Suprapubic skin (tissue), 4 donors: ENCODE results near the gene CYP26C1.

Experiments used
- CTCF ChIP-seq, 2 donors: fragments of 200-600 bp in 1 of 2; fragments of 450-650 bp in 1 of 2; sonication (generic) in 1 of 2; IDR thresholded peaks; one replicate each; pipeline ENCODE4 v1.5.1; 2016 to 2019; ENCODE audit warnings: antibody characterized with exemption in 2 of 2, mild to moderate bottlenecking in 1 of 2, moderate library complexity in 1 of 2
- POLR2A ChIP-seq, 2 donors: fragments of 450-650 bp; IDR thresholded peaks; one replicate each; pipeline ENCODE4 v1.6.1; 2017; ENCODE audit warnings: antibody characterized with exemption in 2 of 2, mild to moderate bottlenecking in 2 of 2, moderate library complexity in 2 of 2
- POLR2AphosphoS5 ChIP-seq, 3 donors: sonication (generic); formaldehyde crosslinking; IDR thresholded peaks; one replicate each; pipeline ENCODE4 v1.6.1; 2017; ENCODE audit warnings: antibody characterized with exemption in 3 of 3

DNA sequence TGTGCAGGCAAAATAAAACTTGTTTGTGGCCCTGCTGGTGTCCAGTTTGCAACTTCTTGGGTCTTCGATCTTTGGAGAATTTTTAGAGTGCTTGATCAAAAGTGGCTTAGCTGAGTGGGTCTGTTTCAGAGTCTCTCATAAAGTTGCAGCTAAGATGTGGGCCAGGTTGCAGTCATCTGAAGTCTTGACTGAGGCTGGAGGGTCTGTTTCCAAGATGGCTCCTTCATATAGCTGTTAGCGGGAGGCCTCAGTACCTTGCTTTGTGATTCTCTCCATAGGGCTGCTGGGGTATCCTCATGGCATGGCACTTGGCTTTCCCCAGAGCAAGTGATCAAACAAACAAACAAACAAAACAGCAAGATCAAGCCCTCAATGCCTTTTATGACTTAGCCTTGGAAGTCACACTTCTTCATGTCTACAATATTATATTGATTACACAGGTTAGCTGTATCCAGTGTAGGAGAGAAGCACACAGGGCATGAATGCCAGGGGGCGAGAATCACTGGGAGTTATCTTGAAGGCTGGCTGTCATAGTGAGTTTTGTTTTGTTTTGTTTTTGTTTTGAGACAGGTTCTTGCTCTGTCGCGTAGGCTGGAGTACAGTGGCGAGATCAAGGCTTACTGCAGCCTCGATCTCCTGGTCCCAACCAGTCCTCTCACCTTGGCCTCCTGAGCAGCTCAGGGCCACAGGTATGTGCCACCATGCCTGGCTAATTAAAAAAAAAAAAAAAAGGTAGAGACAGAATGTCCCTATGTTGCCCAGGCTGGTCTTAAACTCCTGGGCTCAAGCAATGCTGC is 23.3 kb downstream of the CYP26C1 start:
- TF ChIP-seq CTCF (IDR thresholded peaks at IDR 0.05) (no peak), POLR2A (IDR thresholded peaks at IDR 0.05) (no peak), POLR2AphosphoS5 (IDR thresholded peaks at IDR 0.05) (no peak)
